Measurements from ENCODE around the gene ACSM5.
"Not testable (repeated sequence)": the region's sequence is repeated elsewhere in the genome, so short reads cannot be mapped to it uniquely, and the experiment has no call there.

The ACSM5 gene

DNA sequence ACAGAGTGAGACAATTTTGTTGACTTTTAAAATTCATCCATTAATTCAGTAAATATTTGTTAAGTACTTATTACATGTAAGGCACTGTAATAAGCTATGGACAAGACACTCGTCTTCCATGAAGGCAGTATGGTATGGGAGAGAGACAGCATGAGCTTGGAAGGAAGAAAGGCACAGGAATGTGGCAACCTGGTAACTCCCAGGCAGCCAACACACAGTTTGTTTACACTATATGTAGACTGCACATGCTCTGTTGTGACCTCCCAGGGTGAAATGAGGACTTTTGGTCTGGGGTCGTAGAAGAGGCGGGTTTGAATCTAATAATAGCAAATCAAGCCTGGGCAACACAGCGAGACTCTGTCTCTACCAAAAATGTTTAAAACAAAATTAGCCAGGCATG, 51.0 kb downstream of the ACSM5 start:
- not testable (repeated sequence) for DNase-seq

DNA sequence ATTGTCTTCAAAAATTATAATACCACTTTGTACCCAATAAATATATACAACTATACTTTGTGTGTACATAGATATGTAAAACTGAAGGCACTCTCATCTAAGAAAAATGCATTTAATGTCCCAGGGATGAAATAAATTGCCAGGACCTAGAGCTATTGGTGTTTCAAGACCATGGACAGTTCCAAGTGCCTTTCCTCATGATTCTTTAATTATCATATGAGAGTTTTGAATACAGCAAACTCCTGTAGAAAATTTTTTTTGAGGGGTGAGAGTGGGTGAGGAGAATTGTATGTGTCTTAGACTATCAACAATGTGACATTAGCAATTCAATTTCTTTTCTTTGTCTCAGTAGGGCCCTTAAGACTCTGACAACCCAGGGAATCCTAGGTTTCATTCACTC, 59.6 kb downstream of the ACSM5 start:
- DNase-seq: not testable (repeated sequence)

DNA sequence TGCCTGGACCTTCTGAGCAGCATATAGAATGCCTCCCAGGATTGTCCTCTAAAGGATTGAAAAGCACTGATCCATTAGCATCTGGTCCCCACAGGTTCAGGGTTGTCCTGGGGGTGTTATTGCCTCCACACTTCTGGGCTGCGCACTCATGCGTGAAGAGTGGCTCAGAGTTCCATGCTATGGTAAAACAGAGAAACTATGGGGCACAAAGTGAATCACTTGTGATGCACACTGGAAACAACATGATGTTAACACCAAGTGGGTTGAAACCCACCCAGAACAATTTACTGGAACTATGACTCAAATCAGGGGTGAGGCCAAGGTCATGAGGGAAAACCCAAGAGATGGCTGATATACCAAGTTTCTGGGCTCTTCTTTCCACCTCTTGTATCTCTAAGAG, 60.6 kb downstream of the ACSM5 start:
- not testable (repeated sequence) for DNase-seq

DNA sequence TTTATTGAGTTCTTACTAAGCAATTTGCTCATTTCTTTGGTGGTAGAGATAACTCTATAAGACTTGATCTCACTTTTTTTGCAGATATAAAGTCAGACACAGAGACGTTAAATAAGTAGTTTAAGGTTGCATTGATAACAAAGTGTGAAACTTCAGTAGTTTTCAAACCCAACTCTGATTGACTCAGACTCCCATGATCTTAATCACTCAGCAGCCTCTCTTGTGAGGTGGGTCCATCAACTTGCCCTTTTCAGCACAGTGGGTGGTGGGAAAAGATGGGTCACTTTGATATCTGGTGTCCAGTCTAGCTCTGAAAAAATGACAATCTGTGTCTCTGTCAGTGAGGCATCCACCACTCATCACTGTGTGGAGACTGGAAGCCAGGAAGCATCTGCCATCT, 61.4 kb downstream of the ACSM5 start:
- not testable (repeated sequence) for DNase-seq

DNA sequence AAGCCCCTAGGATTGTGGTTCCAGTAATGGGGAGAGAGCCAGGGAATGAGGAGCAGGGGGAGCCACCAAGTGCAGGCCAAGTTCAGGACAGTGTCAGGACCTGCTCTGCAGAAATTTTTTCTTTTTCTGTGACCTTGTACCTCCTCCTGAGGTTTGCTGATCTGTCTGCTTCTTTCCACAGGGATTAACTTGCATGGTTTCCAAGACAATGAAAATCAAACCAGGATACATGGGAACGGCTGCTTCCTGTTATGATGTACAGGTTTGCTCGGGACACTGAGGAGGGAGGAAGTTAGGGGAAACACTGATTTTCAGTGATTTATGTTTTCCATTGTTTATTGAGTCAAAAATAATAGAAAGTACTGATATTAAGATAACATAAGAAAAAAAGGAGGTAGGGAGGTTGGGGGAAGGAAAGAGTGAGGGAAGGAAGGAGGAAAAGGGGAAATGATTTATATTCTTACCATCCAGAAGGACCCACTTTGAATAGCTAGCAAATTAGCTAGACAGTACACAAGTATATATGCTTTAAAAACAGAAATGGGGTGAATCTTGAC, 67.9 kb downstream of the ACSM5 start:
- not testable (repeated sequence) for DNase-seq

DNA sequence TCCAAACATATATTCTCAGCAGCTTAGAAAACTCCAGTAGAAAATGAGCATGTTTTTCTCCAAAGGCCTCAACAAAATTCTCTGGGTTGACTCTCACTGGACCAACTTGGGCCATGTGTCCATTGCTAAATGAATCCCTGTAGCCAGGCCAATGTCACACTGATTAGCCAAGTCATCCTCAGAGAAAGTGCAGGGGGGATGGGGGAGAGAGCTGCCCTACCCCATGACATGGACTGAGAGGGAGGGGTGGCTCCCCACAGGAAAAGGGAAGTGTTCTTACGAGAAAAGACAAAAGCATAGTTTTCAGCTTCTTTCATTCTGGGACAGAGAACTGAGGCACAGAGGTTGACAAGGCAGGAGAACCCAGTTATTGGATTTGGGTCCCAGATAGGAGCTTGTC, 74.7 kb downstream of the ACSM5 start:
- not testable (repeated sequence) for DNase-seq

DNA sequence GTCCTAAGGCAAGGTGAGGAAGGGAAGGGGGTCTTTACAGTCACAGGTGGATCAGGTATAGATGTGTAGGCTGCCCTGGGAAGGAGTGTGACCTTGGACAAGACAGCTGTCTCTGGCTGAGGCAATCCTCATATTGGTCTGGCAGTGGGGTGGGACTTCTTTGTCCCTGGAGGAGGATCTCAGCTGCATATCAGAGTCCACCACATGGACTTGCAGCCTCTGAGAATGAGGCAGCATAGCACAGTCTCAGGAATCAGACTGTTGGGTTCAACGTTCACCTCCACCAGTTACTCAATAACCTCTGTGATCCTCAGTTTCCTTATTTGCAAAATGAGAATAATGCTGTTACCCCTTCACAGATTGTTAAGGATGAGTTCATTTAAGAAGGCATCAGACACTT, 75.4 kb downstream of the ACSM5 start:
- no peak for DNase-seq

DNA sequence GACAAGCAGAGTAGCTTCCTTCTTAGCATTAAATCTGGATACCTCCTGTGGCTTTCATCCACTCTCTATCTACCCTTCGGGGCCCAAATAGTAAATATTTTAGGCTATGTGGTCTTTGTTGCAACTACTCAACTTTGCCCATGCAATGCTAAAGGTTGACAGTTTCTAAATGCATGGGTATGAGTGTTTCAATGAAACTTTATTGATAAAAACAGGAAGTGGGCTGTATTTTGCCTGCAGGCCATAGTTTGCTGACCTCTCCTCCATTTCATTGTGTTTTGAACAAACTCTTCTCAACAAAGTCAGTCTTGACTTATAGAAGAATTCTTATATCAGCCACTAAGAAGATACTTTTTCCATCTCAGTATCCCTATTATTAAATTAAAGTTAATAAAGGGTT, 76.1 kb downstream of the ACSM5 start:
- no peak for DNase-seq
